Activated B cell treated with CpG ODN at 0.5 μM for 24 hours (primary cell): ENCODE results near the gene ZNF576. TPM values are rescaled to one million over a fixed set of nuclear protein-coding genes. Genes with fewer than 3 reads are reported as not detected.

Experiments used
- ATAC-seq: fragments of 200-7000 bp; cut with Tn5 transposase; one replicate; pipeline ENCODE4 v1.10.0; 2021; ENCODE audit warnings: low read depth, mild to moderate bottlenecking, moderate library complexity
- CTCF ChIA-PET: fragments of 350-600 bp; sonication (Branson Sonifier 250); formaldehyde crosslinking; loops from one replicate; lab custom pipeline; 2021; ENCODE audit warnings: antibody characterized with exemption; lab: Charles Lee
- POLR2A ChIA-PET: fragments of 350-600 bp; sonication (Branson Sonifier 250); formaldehyde crosslinking; loops from one replicate; lab custom pipeline; 2021; ENCODE audit warnings: antibody characterized with exemption; lab: Charles Lee
- DNase-seq: peaks from one replicate; pipeline ENCODE4 v3.0.0; 2022
- H3K27ac Mint-ChIP-seq: one replicate; pipeline ENCODE4 v1.8.0; 2020; ENCODE audit warnings: mixed read lengths
- H3K27me3 Mint-ChIP-seq: one replicate; pipeline ENCODE4 v1.8.0; 2021; ENCODE audit warnings: mixed read lengths
- H3K36me3 Mint-ChIP-seq: one replicate; pipeline ENCODE4 v1.8.0; 2021; ENCODE audit warnings: low read depth, mixed read lengths
- H3K4me1 Mint-ChIP-seq: one replicate; pipeline ENCODE4 v1.8.0; 2021; ENCODE audit warnings: mixed read lengths
- H3K4me3 Mint-ChIP-seq: one replicate; pipeline ENCODE4 v1.8.0; 2020; ENCODE audit warnings: mild to moderate bottlenecking, mixed read lengths
- H3K9me3 Mint-ChIP-seq: one replicate; pipeline ENCODE4 v1.8.0; 2020; ENCODE audit warnings: mixed read lengths
- CTCF ChIP-seq: fragments of 200-600 bp; IDR thresholded peaks from one replicate; pipeline ENCODE4 v1.8.0; 2022; ENCODE audit warnings: antibody characterized with exemption, mild to moderate bottlenecking
- intact Hi-C: fragments of 100-400 bp; cut with micrococcal nuclease; formaldehyde crosslinking; loops from one replicate; pipeline ENCODE4 v1.15.1; 2024
- total RNA-seq: library from RNA; stranded (reverse); gene quantifications from 2 replicates; pipeline ENCODE4 v1.2.3, GENCODE V29; 2022

ZNF576 gene
- total RNA-seq, 1 donor from 2014 or later = 17.3 TPM

- H3K27ac Mint-ChIP-seq = peak overlapping the region; percentile 93
- ChIA-PET POLR2A (interaction anchor here (0.7 to 1.2 kb wide), 2 partner anchors 27 to 34 kb away, joined by 3 to 4 read pairs; no protein-coding TSS in a partner anchor), CTCF (interaction anchor here (1.0 kb wide), 1 partner anchor 114 kb away, joined by 3 read pairs; no protein-coding TSS in a partner anchor)
- no peak for ATAC-seq
- TF ChIP-seq CTCF = no peak
- no peak overlapping the region for H3K4me3 Mint-ChIP-seq
- no peaks in the 10 kb centered on the region for H3K27me3 Mint-ChIP-seq
- DNase-seq = no peak
- intact Hi-C loops = loop anchor here (10.0 kb wide), 1 partner anchor 224 kb away; the partner anchor contains the start of gene KCNN4
- no peaks in the 10 kb centered on the region for H3K9me3 Mint-ChIP-seq
- H3K36me3 Mint-ChIP-seq = peaks cover 26% of the 10 kb centered on the region
- peaks cover 56% of the 10 kb centered on the region for H3K4me1 Mint-ChIP-seq
Measured at GRCh38 chr19:43560687-43561086, 35.7 kb upstream of the ZNF576 start.

GRCh38 chr19:43561139-43561970, 35.0 kb upstream of the ZNF576 start:
- CTCF ChIA-PET = interaction anchor here (1.0 kb wide), 1 partner anchor 114 kb away, joined by 3 read pairs; no protein-coding TSS in a partner anchor
- ATAC-seq (no peak), DNase-seq (no peak)
- Mint-ChIP-seq H3K4me1 (peaks cover 56% of the 10 kb centered on the region), H3K9me3 (no peaks in the 10 kb centered on the region), H3K4me3 (no peak overlapping the region), H3K27me3 (no peaks in the 10 kb centered on the region), H3K36me3 (peaks cover 26% of the 10 kb centered on the region), H3K27ac (peak overlapping the region; percentile 93)
- intact Hi-C loops = loop anchor here (10.0 kb wide), 1 partner anchor 223 kb away; the partner anchor contains the start of gene KCNN4
- no peak for TF ChIP-seq CTCF
- POLR2A ChIA-PET = interaction anchor here (0.7 to 2.2 kb wide), 3 partner anchors 14 to 42 kb away, joined by 4 to 7 read pairs (median 6); partner anchors contain the start of gene XRCC1

- no peak for ATAC-seq
- intact Hi-C loops = loop anchor here (1.0 to 10.0 kb wide), 6 partner anchors 13 to 223 kb away; partner anchors contain the start of genes IRGQ, KCNN4, PINLYP and XRCC1
- no peak for TF ChIP-seq CTCF
- peak; percentile 34 for DNase-seq
- Mint-ChIP-seq H3K4me1 (peaks cover 58% of the 10 kb centered on the region), H3K27me3 (no peaks in the 10 kb centered on the region), H3K4me3 (peak overlapping the region; percentile 56), H3K9me3 (no peaks in the 10 kb centered on the region), H3K27ac (peak overlapping the region; percentile 93), H3K36me3 (peaks cover 27% of the 10 kb centered on the region)
- ChIA-PET POLR2A (interaction anchor here (0.7 to 2.2 kb wide), 3 partner anchors 13 to 41 kb away, joined by 4 to 7 read pairs (median 6); partner anchors contain the start of genes IRGQ and XRCC1), CTCF (interaction anchor here (0.9 kb wide), 1 partner anchor 33 kb away, joined by 3 read pairs; no protein-coding TSS in a partner anchor)
Measured at GRCh38 chr19:43562226-43562697, 34.1 kb upstream of the ZNF576 start.

GRCh38 chr19:43562698-43563241, 33.6 kb upstream of the ZNF576 start:
- ATAC-seq = peak; percentile 84
- ChIA-PET POLR2A (interaction anchor here (1.0 to 2.2 kb wide), 2 partner anchors 12 to 33 kb away, joined by 4 to 7 read pairs; partner anchors contain the start of genes IRGQ and XRCC1), CTCF (interaction anchor here (0.9 to 3.6 kb wide), 2 partner anchors 8 to 32 kb away, joined by 3 to 16 read pairs; no protein-coding TSS in a partner anchor)
- H3K27me3 Mint-ChIP-seq = no peaks in the 10 kb centered on the region
- TF ChIP-seq CTCF = no peak
- peak; percentile 56 for DNase-seq
- intact Hi-C loops = loop anchor here (1.0 to 10.0 kb wide), 6 partner anchors 13 to 222 kb away; partner anchors contain the start of genes IRGQ, KCNN4, PINLYP and XRCC1
- H3K27ac Mint-ChIP-seq = peak overlapping the region; percentile 93
- no peaks in the 10 kb centered on the region for H3K9me3 Mint-ChIP-seq
- H3K4me1 Mint-ChIP-seq = peaks cover 58% of the 10 kb centered on the region
- H3K36me3 Mint-ChIP-seq = peaks cover 23% of the 10 kb centered on the region
- H3K4me3 Mint-ChIP-seq = peak overlapping the region; percentile 56
